CD14-positive monocyte (primary cell): Measurements from ENCODE around the gene MED26. TPM values are rescaled to one million over a fixed set of nuclear protein-coding genes. Genes with fewer than 3 reads are reported as not detected.

Experiments used
- DNase-seq, 3 donors: peaks; one replicate each; pipeline ENCODE4 v3.0.0-alpha.2; 2011 to 2022
- H2AFZ ChIP-seq: 2 replicates; pipeline ENCODE4 v1.6.0; 2012; ENCODE audit warnings: mild to moderate bottlenecking, low read depth, low read length, inconsistent platforms; ENCODE audit not compliant: insufficient read depth, poor library complexity, severe bottlenecking
- H3K27ac ChIP-seq, 2 donors: 1 replicate in 1 of 2; 2 replicates in 1 of 2; pipeline ENCODE4 v1.5.1; 2012 to 2013; ENCODE audit warnings: low read length in 2 of 2, control low read depth in 1 of 2, inconsistent platforms in 1 of 2, low read depth in 1 of 2, mild to moderate bottlenecking in 1 of 2
- H3K27me3 ChIP-seq, 2 donors: one replicate each; pipeline versions ENCODE4 v1.6.0 to v1.6.1; 2011 to 2013; ENCODE audit warnings: low read length in 2 of 2; ENCODE audit not compliant: control insufficient read depth in 2 of 2, insufficient read depth in 2 of 2
- H3K36me3 ChIP-seq, 2 donors: replicated peaks in 1 of 2; 1 replicate in 1 of 2; 2 replicates in 1 of 2; pipeline versions ENCODE4 v1.5.1 to v1.6.1; 2012 to 2013; ENCODE audit warnings: low read length in 2 of 2, control low read depth in 1 of 2, inconsistent platforms in 1 of 2, mild to moderate bottlenecking in 1 of 2; ENCODE audit not compliant: insufficient read depth in 2 of 2, control insufficient read depth in 1 of 2
- H3K4me1 ChIP-seq, 2 donors: 1 replicate in 1 of 2; 2 replicates in 1 of 2; pipeline versions ENCODE4 v1.5.1 to v1.6.1; 2012 to 2013; ENCODE audit warnings: low read length in 2 of 2, control low read depth in 1 of 2, inconsistent platforms in 1 of 2, mild to moderate bottlenecking in 1 of 2, moderate library complexity in 1 of 2; ENCODE audit not compliant: insufficient read depth in 2 of 2, control insufficient read depth in 1 of 2
- H3K4me2 ChIP-seq: replicated peaks from 2 replicates; pipeline ENCODE3; 2012; ENCODE audit warnings: low read length, moderate library complexity, mild to moderate bottlenecking; ENCODE audit not compliant: poor library complexity, severe bottlenecking; ENCODE audit errors: extremely low read depth
- H3K4me3 ChIP-seq, 3 experiments: fragments of 200-600 bp in 1 of 3; sonication (generic) in 1 of 3; replicated peaks in 1 of 3; 1 replicate in 2 of 3; 2 replicates in 1 of 3; pipeline ENCODE4 v1.5.1; 2011 to 2013; ENCODE audit warnings: low read length in 3 of 3, mild to moderate bottlenecking in 3 of 3, control low read depth in 2 of 3, low read depth in 2 of 3, inconsistent platforms in 1 of 3, moderate library complexity in 1 of 3
- H3K79me2 ChIP-seq: 2 replicates; pipeline ENCODE4 v1.6.0; 2012; ENCODE audit warnings: mild to moderate bottlenecking, control low read depth, inconsistent platforms, low read length, moderate library complexity; ENCODE audit not compliant: insufficient read depth
- H3K9ac ChIP-seq: 2 replicates; pipeline ENCODE4 v1.6.0; 2017; ENCODE audit warnings: low read length, mild to moderate bottlenecking; ENCODE audit not compliant: insufficient read depth, poor library complexity, severe bottlenecking
- H3K9me3 ChIP-seq, 2 donors: replicated peaks in 1 of 2; 1 replicate in 1 of 2; 2 replicates in 1 of 2; pipeline versions ENCODE4 v1.5.1 to v1.6.1; 2012 to 2013; ENCODE audit warnings: low read length in 2 of 2, control low read depth in 1 of 2; ENCODE audit not compliant: control insufficient read depth in 1 of 2, insufficient read depth in 1 of 2
- H4K20me1 ChIP-seq: 2 replicates; pipeline ENCODE4 v1.6.0; 2012; ENCODE audit warnings: mild to moderate bottlenecking, low read length, control low read depth, moderate library complexity; ENCODE audit not compliant: insufficient read depth
- H3K27ac Mint-ChIP-seq, 7 donors: one replicate each; pipeline ENCODE4 v1.8.0; 2020; ENCODE audit warnings: mild to moderate bottlenecking in 7 of 7, mixed read lengths in 7 of 7, moderate library complexity in 6 of 7, inconsistent platforms in 2 of 7
- H3K27me3 Mint-ChIP-seq, 3 donors: one replicate each; pipeline ENCODE4 v1.8.0; 2021 to 2022; ENCODE audit warnings: low read depth in 3 of 3, mild to moderate bottlenecking in 3 of 3, mixed read lengths in 3 of 3, moderate library complexity in 3 of 3, inconsistent platforms in 1 of 3
- H3K36me3 Mint-ChIP-seq, 2 donors: one replicate each; pipeline ENCODE4 v1.8.0; 2020; ENCODE audit warnings: mixed read lengths in 2 of 2, inconsistent platforms in 1 of 2, mild to moderate bottlenecking in 1 of 2
- H3K4me1 Mint-ChIP-seq: one replicate; pipeline ENCODE4 v1.8.0; 2020; ENCODE audit warnings: mild to moderate bottlenecking, mixed read lengths
- H3K4me3 Mint-ChIP-seq, 2 donors: one replicate each; pipeline ENCODE4 v1.8.0; 2020; ENCODE audit warnings: mild to moderate bottlenecking in 2 of 2, mixed read lengths in 2 of 2, moderate library complexity in 1 of 2
- H3K9me3 Mint-ChIP-seq, 7 donors: one replicate each; pipeline ENCODE4 v1.8.0; 2020 to 2022; ENCODE audit warnings: mixed read lengths in 7 of 7, mild to moderate bottlenecking in 6 of 7, moderate library complexity in 6 of 7, inconsistent platforms in 2 of 7
- CTCF ChIP-seq: fragments of 200-600 bp; IDR thresholded peaks from one replicate; pipeline ENCODE4 v1.8.0; 2022; ENCODE audit warnings: antibody characterized with exemption, mild to moderate bottlenecking
- WGBS: methylation state at CpG from one replicate; pipeline ENCODE4 v1.1.5; 2013; ENCODE audit warnings: missing lambda C conversion rate; ENCODE audit not compliant: insufficient coverage; 5-methylcytosine and 5-hydroxymethylcytosine counted together
- intact Hi-C, 2 donors: fragments of 100-400 bp; cut with micrococcal nuclease; formaldehyde crosslinking; loops; one replicate each; pipeline versions ENCODE4 v1.15.0 to v1.15.1; 2023
- polyA plus RNA-seq, 3 donors: library from polyadenylated mRNA; depleted of rRNA in 1 of 3; unstranded in 2 of 3; stranded (reverse) in 1 of 3; fragments of 300-500 nt in 2 of 3; fragments of >200 nt in 1 of 3; fragmentation: Illumina TruSeq in 2 of 3; gene quantifications; 1 replicate in 2 of 3; 2 replicates in 1 of 3; pipeline ENCODE4 v1.2.3, GENCODE V29; 2012 to 2021

The MED26 gene
- polyA plus RNA-seq, 3 donors: 1.1 to 7.1 (median 2.1) TPM

- Histone ChIP-seq H3K36me3 (peaks cover 58 to 93% of the 10 kb centered on the region in 2 donors), H3K4me3 (no peak overlapping the region), H3K9me3 (no peaks in the 10 kb centered on the region), H3K4me2 (no peak overlapping the region), H2AFZ (no peak overlapping the region), H3K27ac (peak overlapping the region in 1 of 2 donors; percentile 60), H3K27me3 (no peaks in the 10 kb centered on the region), H3K9ac (no peak overlapping the region), H3K4me1 (peaks cover 6 to 25% of the 10 kb centered on the region in 2 donors), H3K79me2 (peaks cover 77% of the 10 kb centered on the region), H4K20me1 (peaks cover 100% of the 10 kb centered on the region)
- Mint-ChIP-seq H3K9me3 (peaks cover 0 to 2% (median 0%) of the 10 kb centered on the region in 7 donors), H3K4me3 (no peak overlapping the region), H3K27ac (peak overlapping the region; percentile 0 to 76 (median 53)), H3K36me3 (peaks cover 79 to 94% of the 10 kb centered on the region in 2 donors), H3K4me1 (peaks cover 27% of the 10 kb centered on the region), H3K27me3 (peaks cover 0 to 1% (median 0%) of the 10 kb centered on the region in 3 donors)
- no peak for TF ChIP-seq CTCF
- no peak for DNase-seq
- intact Hi-C loops: no loop called here
- 33% methylated on average over 1 of the region's 2 CpGs for WGBS
Observed at GRCh38 chr19:16650821-16651220, 22.8 kb upstream of the MED26 start.

GRCh38 chr19:16649734-16650133 lies 21.7 kb upstream of the MED26 start:
- peak overlapping the region in 1 of 2 donors; percentile 60 for H3K27ac ChIP-seq
- H3K27me3 ChIP-seq: no peaks in the 10 kb centered on the region
- no peak overlapping the region for H3K4me3 ChIP-seq
- no peak overlapping the region for H3K4me2 ChIP-seq
- H3K9me3 Mint-ChIP-seq: peaks cover 0 to 2% (median 0%) of the 10 kb centered on the region in 7 donors
- TF ChIP-seq CTCF: no peak
- no peak overlapping the region for H2AFZ ChIP-seq
- H3K9ac ChIP-seq: no peak overlapping the region
- peaks cover 100% of the 10 kb centered on the region for H4K20me1 ChIP-seq
- peak overlapping the region in 3 of 7 donors; percentile 46 to 85 (median 82) for H3K27ac Mint-ChIP-seq
- no peaks in the 10 kb centered on the region for H3K9me3 ChIP-seq
- 51% methylated on average over 2 of the region's 9 CpGs for WGBS
- H3K79me2 ChIP-seq: peaks cover 79% of the 10 kb centered on the region
- peaks cover 6 to 25% of the 10 kb centered on the region in 2 donors for H3K4me1 ChIP-seq
- peaks cover 61 to 93% of the 10 kb centered on the region in 2 donors for H3K36me3 ChIP-seq
- intact Hi-C loops: no loop called here
- DNase-seq: no peak
- H3K4me3 Mint-ChIP-seq: no peak overlapping the region
- H3K4me1 Mint-ChIP-seq: peaks cover 27% of the 10 kb centered on the region
- H3K36me3 Mint-ChIP-seq: peaks cover 78 to 94% of the 10 kb centered on the region in 2 donors
- peaks cover 0 to 1% (median 0%) of the 10 kb centered on the region in 3 donors for H3K27me3 Mint-ChIP-seq
